Adrenal gland (tissue), 5 donors: Measurements from ENCODE around the gene SLC6A4.

ENCODE experiments used
- CTCF ChIP-seq, 6 experiments: fragments of 450-650 bp in 4 of 6; fragments of 200-600 bp in 2 of 6; sonication (generic) in 1 of 6; IDR thresholded peaks; 1 replicate in 5 of 6; 2 replicates in 1 of 6; pipeline versions ENCODE4 v1.5.1 to v1.8.0; 2016 to 2021; ENCODE audit warnings: antibody characterized with exemption in 6 of 6, mild to moderate bottlenecking in 2 of 6, moderate library complexity in 1 of 6
- POLR2A ChIP-seq, 2 donors: fragments of 450-650 bp; IDR thresholded peaks; one replicate each; pipeline ENCODE4 v1.6.1; 2017; ENCODE audit warnings: antibody characterized with exemption in 2 of 2, mild to moderate bottlenecking in 2 of 2, moderate library complexity in 1 of 2
- donor health status: DM: no; HTN: no; CAD: no.

DNA sequence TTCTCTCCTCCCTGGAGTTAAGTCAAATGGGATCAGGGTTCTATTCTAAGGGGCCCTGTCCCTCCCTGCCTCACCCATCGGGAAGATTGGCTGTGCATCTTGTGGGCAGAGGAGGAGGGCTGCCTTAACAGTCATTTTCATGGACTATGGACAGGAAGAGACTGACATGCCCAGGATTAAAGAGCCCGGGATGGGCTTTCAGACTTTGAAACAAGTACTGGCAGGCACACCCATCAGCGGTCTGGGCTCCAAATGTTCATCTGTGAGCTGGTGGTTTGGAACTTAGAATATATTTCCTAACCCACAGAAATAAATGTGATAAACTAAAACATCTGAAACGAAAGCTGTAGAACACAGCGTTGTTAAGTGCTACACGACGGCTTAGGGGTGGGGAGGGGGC lies 6.5 kb downstream of the SLC6A4 start:
- TF ChIP-seq POLR2A (IDR thresholded peaks at IDR 0.05) (no peak), CTCF (IDR thresholded peaks at IDR 0.05) (no peak)
